ENCODE results near the gene SFMBT1.

Gene SFMBT1

GRCh38 chr3:53009826-53010539, 35.9 kb downstream of the SFMBT1 start:
- H3K4me3 ChIP-seq (ENCODE audit: low read length), result no peak overlapping the region
- TF ChIP-seq ZNF274 (IDR thresholded peaks at IDR 0.05; ENCODE audit: low read depth, low read length), result no peak

- no peak overlapping the region for H3K4me3 ChIP-seq (ENCODE audit: low read length)
- no peak for TF ChIP-seq ZNF274 (IDR thresholded peaks at IDR 0.05; ENCODE audit: low read depth, low read length)
Measured at GRCh38 chr3:53008932-53009331, 36.9 kb downstream of the SFMBT1 start.

GRCh38 chr3:53005854-53006513, 39.9 kb downstream of the SFMBT1 start:
- no peak overlapping the region for H3K4me3 ChIP-seq (ENCODE audit: low read length)
- TF ChIP-seq ZNF274 (IDR thresholded peaks at IDR 0.05; ENCODE audit: low read depth, low read length), result no peak

GRCh38 chr3:53005338-53005737, 40.5 kb downstream of the SFMBT1 start:
- no peak for TF ChIP-seq ZNF274 (IDR thresholded peaks at IDR 0.05; ENCODE audit: low read depth, low read length)
- H3K4me3 ChIP-seq (ENCODE audit: low read length), result no peak overlapping the region

GRCh38 chr3:53003320-53003719, 42.6 kb downstream of the SFMBT1 start:
- no peak for TF ChIP-seq ZNF274 (IDR thresholded peaks at IDR 0.05; ENCODE audit: low read depth, low read length)
- no peak overlapping the region for H3K4me3 ChIP-seq (ENCODE audit: low read length)

GRCh38 chr3:52998771-52999513, 46.9 kb downstream of the SFMBT1 start:
- no peak overlapping the region for H3K4me3 ChIP-seq (ENCODE audit: low read length)
- no peak for TF ChIP-seq ZNF274 (IDR thresholded peaks at IDR 0.05; ENCODE audit: low read depth, low read length)

- TF ChIP-seq ZNF274 (IDR thresholded peaks at IDR 0.05; ENCODE audit: low read depth, low read length), result no peak
- no peak overlapping the region for H3K4me3 ChIP-seq (ENCODE audit: low read length)
Measured at GRCh38 chr3:52990637-52991036, 55.2 kb downstream of the SFMBT1 start.

- TF ChIP-seq ZNF274 (IDR thresholded peaks at IDR 0.05; ENCODE audit: low read depth, low read length), result no peak
- no peak overlapping the region for H3K4me3 ChIP-seq (ENCODE audit: low read length)
Measured at GRCh38 chr3:52986938-52987337, 58.9 kb downstream of the SFMBT1 start.

GRCh38 chr3:52986049-52986448, 59.8 kb downstream of the SFMBT1 start:
- no peak for TF ChIP-seq ZNF274 (IDR thresholded peaks at IDR 0.05; ENCODE audit: low read depth, low read length)
- H3K4me3 ChIP-seq (ENCODE audit: low read length), result no peak overlapping the region

- peak overlapping the region; percentile 43; the same call in 1 of the 2 replicates for H3K4me3 ChIP-seq (ENCODE audit: low read length)
- no peak for TF ChIP-seq ZNF274 (IDR thresholded peaks at IDR 0.05; ENCODE audit: low read depth, low read length)
Measured at GRCh38 chr3:52983828-52984227, 62.0 kb downstream of the SFMBT1 start.

GRCh38 chr3:52983336-52983807, 62.5 kb downstream of the SFMBT1 start:
- H3K4me3 ChIP-seq (ENCODE audit: low read length), result peak overlapping the region; percentile 43; the same call in 1 of the 2 replicates
- TF ChIP-seq ZNF274 (IDR thresholded peaks at IDR 0.05; ENCODE audit: low read depth, low read length), result no peak

GRCh38 chr3:52982839-52983238, 63.0 kb downstream of the SFMBT1 start:
- no peak overlapping the region for H3K4me3 ChIP-seq (ENCODE audit: low read length)
- no peak for TF ChIP-seq ZNF274 (IDR thresholded peaks at IDR 0.05; ENCODE audit: low read depth, low read length)

GRCh38 chr3:52979190-52979983, 66.5 kb downstream of the SFMBT1 start:
- H3K4me3 ChIP-seq (ENCODE audit: low read length), result no peak overlapping the region
- TF ChIP-seq ZNF274 (IDR thresholded peaks at IDR 0.05; ENCODE audit: low read depth, low read length), result no peak
